Stimulated activated naive CD8-positive, alpha-beta T cell treated with anti-CD3 and anti-CD28 coated beads, Interleukin-15, Interleukin-2, amounts not matched to agents 100 ng/mL and 50 ng/mL, for 24 hours (primary cell): ENCODE results near the gene RBM24.

Experiments
- H3K27ac Mint-ChIP-seq: one replicate; pipeline ENCODE4 v1.8.0; 2021; ENCODE audit warnings: mild to moderate bottlenecking, mixed read lengths
- H3K27me3 Mint-ChIP-seq: one replicate; pipeline ENCODE4 v1.8.0; 2021; ENCODE audit warnings: mixed read lengths
- H3K36me3 Mint-ChIP-seq: one replicate; pipeline ENCODE4 v1.8.0; 2021; ENCODE audit warnings: low read depth, mixed read lengths
- H3K4me1 Mint-ChIP-seq: one replicate; pipeline ENCODE4 v1.8.0; 2021; ENCODE audit warnings: low read depth, mixed read lengths
- H3K4me3 Mint-ChIP-seq: one replicate; pipeline ENCODE4 v1.8.0; 2021; ENCODE audit warnings: mild to moderate bottlenecking, mixed read lengths
- H3K9me3 Mint-ChIP-seq: one replicate; pipeline ENCODE4 v1.8.0; 2021; ENCODE audit warnings: mixed read lengths

Gene RBM24

DNA sequence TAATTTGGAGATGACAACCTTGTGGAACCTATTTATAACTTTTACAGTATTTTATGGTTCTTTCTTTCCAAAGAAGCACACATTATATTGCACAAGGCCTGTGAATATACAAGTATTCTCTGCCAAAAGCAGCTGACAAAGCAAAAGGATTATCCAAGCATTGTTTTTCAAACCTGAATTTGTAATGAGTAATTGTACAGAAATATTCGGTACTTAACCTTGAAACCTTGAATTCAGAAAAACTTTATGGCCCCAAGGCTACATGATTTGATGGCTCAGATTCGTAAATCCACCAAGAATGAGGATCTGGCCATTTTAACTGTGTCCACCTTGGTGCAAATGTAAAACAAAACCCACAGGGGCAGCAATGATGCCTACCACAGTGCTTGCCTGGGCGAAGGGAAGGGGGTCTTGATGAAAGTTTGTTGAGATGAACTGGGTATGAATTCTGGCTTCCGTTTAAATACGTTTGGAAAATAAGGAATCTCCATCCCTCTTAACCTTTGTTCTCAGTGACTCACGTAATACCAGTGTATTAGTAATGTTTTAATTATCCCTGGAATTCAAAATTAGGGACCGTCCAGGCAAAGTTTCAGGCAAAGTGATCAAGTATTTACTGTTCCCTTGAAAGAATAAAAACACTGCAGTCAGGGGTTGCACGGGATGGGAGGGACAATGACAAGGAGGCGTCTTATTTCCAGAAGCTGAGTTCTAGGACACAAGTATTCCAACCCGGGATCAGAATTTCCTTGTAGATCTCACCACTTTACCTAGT lies 2.7 kb upstream of the RBM24 start:
- Mint-ChIP-seq H3K9me3 (no peaks in the 10 kb centered on the region), H3K36me3 (no peaks in the 10 kb centered on the region), H3K4me1 (peaks cover 10% of the 10 kb centered on the region), H3K27me3 (peaks cover 81% of the 10 kb centered on the region), H3K4me3 (no peak overlapping the region), H3K27ac (no peak overlapping the region)

DNA sequence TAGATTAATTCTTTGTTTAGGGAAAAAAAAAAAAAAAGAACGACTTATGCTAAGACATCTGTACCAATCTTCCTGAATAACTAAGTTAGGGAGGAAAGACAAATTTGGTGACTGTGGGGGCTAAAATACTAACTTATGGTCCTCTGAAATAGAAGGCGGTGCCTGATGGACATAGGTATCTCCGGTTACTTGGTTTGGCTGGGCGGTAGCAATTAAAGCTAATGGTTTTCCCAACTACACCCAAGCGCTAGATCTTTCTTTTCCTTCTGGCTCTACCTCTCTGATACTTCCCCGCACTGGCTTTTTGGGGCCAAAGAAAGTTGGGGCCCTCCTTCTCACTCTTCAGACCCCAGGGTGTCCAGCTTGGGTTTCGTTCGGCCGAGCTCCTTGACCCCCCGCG lies 1.0 kb upstream of the RBM24 start:
- Mint-ChIP-seq H3K27me3 (peaks cover 85% of the 10 kb centered on the region), H3K4me1 (peaks cover 10% of the 10 kb centered on the region), H3K36me3 (no peaks in the 10 kb centered on the region), H3K27ac (no peak overlapping the region), H3K4me3 (no peak overlapping the region), H3K9me3 (no peaks in the 10 kb centered on the region)

DNA sequence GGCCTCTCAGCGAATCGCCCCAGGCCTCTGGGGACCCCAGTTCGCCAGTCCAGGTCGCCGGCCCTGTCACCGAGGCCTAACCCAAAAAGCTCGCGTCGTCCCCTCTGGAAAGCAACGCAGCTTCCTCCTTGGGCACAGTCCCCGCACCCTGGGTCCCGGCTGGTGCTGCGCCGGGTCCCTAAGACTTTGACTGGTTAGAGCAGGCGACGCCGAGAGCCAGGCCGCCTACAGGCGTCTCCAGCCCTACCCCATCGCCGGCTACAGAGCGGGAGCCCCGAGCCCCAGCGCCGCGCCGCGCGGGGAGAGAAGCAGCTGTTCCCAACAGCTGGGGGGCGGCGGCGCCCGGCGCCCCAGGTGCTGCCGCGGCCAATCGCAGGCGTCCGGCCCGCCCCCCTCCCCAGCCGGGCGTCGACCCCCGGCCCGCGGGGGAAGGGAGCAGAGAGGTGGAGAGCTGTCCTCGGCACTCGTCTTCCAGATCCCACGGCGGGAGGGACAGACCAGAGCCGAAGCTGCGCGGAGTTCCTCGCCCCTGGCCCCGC lies 540 bp upstream of the RBM24 start:
- Mint-ChIP-seq H3K27me3 (peaks cover 85% of the 10 kb centered on the region), H3K4me3 (no peak overlapping the region), H3K9me3 (no peaks in the 10 kb centered on the region)

DNA sequence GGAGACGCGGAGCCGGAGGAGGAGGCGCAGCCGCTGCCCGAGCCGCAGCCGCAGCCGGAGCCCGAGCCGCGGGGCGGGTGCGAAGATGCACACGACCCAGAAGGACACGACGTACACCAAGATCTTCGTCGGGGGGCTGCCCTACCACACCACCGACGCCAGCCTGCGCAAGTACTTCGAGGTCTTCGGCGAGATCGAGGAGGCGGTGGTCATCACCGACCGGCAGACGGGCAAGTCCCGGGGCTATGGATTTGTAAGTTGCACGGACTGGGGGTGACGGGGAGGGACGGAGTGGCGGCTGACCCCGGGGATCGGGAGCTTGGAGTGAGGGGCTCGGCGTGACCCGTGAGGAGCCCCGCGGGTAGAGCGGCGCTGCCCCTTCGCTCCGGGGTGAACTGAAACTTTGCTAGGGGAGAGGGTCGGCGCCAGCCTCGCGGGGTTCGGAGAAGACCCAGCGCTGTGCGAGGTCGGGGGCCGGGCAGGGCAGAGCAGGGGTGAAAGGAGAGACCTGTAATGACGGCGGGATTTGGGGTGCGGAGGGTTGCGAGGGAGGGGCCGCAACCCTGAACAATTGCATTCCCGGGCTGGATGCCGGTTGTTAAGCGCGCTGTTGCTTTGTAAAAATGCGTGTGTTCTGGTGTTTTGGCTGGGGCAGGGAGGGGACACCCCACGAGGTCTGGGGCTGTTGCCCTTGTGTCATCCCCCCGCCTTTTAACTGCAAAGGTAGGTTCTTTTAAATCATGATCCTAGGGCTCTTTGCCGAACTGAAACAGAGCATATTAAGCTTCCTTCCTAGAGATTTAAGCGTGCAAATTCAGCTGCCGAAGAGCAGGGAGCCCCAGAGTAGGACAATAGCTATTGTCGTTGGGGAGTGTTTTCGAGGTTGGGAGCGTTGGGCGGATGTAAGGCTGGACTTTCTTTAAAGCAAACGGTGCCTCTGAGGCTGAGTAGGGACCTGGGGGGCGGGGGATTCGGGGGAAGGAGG lies 628 bp downstream of the RBM24 start:
- Mint-ChIP-seq H3K4me3 (peak overlapping the region; percentile 74), H3K9me3 (no peaks in the 10 kb centered on the region), H3K36me3 (no peaks in the 10 kb centered on the region), H3K4me1 (peaks cover 10% of the 10 kb centered on the region), H3K27me3 (peaks cover 90% of the 10 kb centered on the region), H3K27ac (no peak overlapping the region)

More for the DNA sequence above, 540 bp upstream of the RBM24 start:
- peaks cover 10% of the 10 kb centered on the region for H3K4me1 Mint-ChIP-seq
- H3K27ac Mint-ChIP-seq = no peak overlapping the region
- no peaks in the 10 kb centered on the region for H3K36me3 Mint-ChIP-seq

DNA sequence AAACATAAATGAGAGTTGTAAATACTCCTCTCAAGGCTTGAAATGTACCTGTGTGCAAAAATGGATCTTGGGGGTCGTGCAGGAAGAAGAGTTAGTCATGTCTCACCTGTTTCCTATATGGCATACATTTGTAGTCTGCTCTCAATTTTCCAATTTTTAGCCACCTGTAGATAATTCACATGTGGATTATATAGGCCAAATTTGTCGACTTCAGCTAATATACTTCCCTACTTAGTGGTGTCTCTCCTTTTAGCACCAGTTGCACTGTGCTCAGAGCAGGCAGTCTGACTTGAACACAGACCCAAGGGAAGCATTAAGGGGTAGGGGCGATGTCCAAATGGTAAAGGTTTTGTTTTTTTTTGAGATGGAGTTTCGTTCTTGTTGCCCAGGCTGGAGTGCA lies 1.9 kb downstream of the RBM24 start:
- peaks cover 79% of the 10 kb centered on the region for H3K27me3 Mint-ChIP-seq
- H3K36me3 Mint-ChIP-seq = no peaks in the 10 kb centered on the region
- no peak overlapping the region for H3K4me3 Mint-ChIP-seq
- H3K9me3 Mint-ChIP-seq = no peaks in the 10 kb centered on the region
- H3K27ac Mint-ChIP-seq = no peak overlapping the region
- peaks cover 10% of the 10 kb centered on the region for H3K4me1 Mint-ChIP-seq

- no peak overlapping the region for H3K4me3 Mint-ChIP-seq
- H3K9me3 Mint-ChIP-seq = no peaks in the 10 kb centered on the region
- no peaks in the 10 kb centered on the region for H3K36me3 Mint-ChIP-seq
- H3K27me3 Mint-ChIP-seq = peaks cover 30% of the 10 kb centered on the region
- H3K4me1 Mint-ChIP-seq = no peaks in the 10 kb centered on the region
- no peak overlapping the region for H3K27ac Mint-ChIP-seq
Measured at GRCh38 chr6:17289630-17290061, 8.5 kb downstream of the RBM24 start.

- H3K27me3 Mint-ChIP-seq = peaks cover 17% of the 10 kb centered on the region
- no peak overlapping the region for H3K27ac Mint-ChIP-seq
- no peaks in the 10 kb centered on the region for H3K4me1 Mint-ChIP-seq
- no peaks in the 10 kb centered on the region for H3K9me3 Mint-ChIP-seq
- no peak overlapping the region for H3K4me3 Mint-ChIP-seq
- H3K36me3 Mint-ChIP-seq = no peaks in the 10 kb centered on the region
Measured at GRCh38 chr6:17291778-17292177, 10.6 kb downstream of the RBM24 start.

DNA sequence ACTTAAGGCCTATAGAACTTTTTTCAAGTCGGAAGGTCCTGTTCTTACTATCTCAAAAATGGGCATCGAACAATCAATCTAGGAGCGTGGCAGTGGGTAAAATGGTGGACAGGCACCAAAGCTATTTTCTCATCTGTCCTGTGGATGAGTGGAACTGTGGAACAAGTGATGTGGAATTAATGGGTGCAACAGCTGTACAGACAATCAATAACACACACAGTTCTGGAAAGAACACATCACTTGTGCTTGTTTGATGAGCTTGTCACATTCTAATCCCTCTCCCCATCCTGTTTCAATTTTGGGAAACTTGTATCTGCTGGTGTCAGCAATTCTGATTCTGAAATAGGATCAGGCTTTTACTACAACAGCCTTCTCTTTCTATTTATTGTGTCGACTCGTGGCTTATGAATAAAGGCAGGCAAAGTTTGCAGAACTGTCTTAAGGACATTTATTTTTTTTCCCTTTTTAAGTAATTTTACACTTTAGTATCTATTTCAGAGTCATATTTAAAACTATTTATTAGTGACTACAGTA lies 11.5 kb downstream of the RBM24 start:
- Mint-ChIP-seq H3K27me3 (peaks cover 21% of the 10 kb centered on the region), H3K4me1 (no peaks in the 10 kb centered on the region), H3K27ac (no peak overlapping the region), H3K4me3 (no peak overlapping the region), H3K36me3 (no peaks in the 10 kb centered on the region), H3K9me3 (no peaks in the 10 kb centered on the region)

GRCh38 chr6:17293395-17293794 lies 12.2 kb downstream of the RBM24 start:
- Mint-ChIP-seq H3K9me3 (no peaks in the 10 kb centered on the region), H3K27ac (no peak overlapping the region), H3K27me3 (peaks cover 25% of the 10 kb centered on the region), H3K4me3 (no peak overlapping the region), H3K36me3 (no peaks in the 10 kb centered on the region), H3K4me1 (no peaks in the 10 kb centered on the region)

DNA sequence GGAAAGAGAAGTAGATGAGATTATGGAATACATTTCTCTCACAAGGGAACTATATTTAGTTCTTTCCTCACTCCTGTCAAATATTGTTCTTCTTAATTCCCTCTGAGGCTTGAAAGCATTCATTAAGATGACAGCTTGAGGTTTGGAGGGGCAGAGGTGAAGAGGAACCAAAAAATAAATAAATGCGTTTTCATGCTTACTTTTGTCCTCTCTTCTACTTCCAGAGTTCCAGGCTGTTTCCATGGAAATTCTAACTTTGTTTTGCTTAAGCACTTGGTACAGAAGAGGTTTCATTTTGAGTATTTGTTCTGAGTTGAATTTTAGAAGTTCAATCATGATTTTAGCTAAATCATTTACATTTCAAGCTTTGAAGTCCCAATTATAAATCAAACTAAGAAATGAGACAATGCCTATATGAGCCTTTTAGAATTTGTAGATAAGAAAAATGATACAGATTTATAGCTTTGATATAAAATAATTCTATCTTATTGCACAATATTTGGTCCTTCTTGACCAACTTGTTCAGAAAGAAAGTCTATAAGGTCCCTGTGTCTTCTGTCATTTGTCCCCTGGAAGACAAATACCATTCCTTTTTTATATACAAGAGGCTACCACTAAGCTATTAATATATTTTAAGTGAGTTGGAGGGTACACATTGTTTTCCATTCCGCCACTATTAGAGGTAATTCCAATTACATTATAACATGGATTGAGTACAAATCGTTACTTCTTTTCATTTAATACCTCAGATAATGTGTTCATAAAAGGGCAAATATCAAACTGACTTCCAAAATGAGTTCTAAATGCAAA lies 16.3 kb downstream of the RBM24 start:
- peaks cover 31% of the 10 kb centered on the region for H3K27me3 Mint-ChIP-seq
- no peaks in the 10 kb centered on the region for H3K36me3 Mint-ChIP-seq
- no peak overlapping the region for H3K4me3 Mint-ChIP-seq
- no peaks in the 10 kb centered on the region for H3K4me1 Mint-ChIP-seq
- peaks cover 4% of the 10 kb centered on the region for H3K9me3 Mint-ChIP-seq
- no peak overlapping the region for H3K27ac Mint-ChIP-seq

DNA sequence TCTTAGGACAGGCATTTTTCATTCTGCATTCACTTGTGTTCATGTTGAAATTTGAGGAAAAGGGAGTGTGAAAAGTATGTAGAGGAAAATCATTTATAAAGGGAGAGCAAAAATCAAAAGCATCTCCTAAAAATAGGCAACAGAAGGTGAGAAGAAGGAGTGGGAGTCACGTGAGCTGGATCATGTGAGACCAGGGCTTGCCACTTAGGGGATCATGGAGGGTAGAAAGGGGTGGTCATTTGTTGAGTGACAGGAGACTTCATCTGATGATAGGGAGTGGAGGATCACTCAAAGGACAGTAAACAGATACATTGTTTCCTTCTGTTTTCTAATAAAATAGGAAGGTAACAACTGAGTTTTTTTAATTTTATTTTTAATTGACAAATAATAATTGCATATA lies 17.1 kb downstream of the RBM24 start:
- Mint-ChIP-seq H3K4me3 (no peak overlapping the region), H3K36me3 (no peaks in the 10 kb centered on the region), H3K27ac (no peak overlapping the region), H3K4me1 (no peaks in the 10 kb centered on the region), H3K27me3 (peaks cover 31% of the 10 kb centered on the region), H3K9me3 (peaks cover 4% of the 10 kb centered on the region)

- Mint-ChIP-seq H3K36me3 (no peaks in the 10 kb centered on the region), H3K9me3 (peaks cover 4% of the 10 kb centered on the region), H3K27me3 (peaks cover 31% of the 10 kb centered on the region), H3K27ac (no peak overlapping the region), H3K4me3 (no peak overlapping the region), H3K4me1 (no peaks in the 10 kb centered on the region)
Measured at GRCh38 chr6:17299222-17299621, 18.1 kb downstream of the RBM24 start.

DNA sequence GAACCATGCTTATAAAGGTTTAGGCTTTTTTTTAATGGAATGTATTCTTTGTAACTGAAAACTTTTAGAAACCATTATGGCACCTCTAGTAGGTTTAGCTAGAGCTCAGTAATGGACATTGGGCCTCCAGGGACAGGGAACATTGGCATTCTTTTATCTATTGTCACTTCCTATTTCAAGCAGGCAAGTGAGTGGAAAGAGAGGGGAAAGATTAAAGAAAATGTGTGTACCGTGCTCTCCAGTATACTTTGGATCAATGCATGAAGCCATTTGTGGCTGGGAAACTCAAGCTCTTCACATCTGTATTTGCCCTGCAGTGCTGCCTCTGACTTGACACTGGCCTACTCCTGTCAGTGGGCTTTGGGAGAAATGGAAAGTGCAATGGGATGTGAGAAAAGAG lies 18.6 kb downstream of the RBM24 start:
- Mint-ChIP-seq H3K36me3 (no peaks in the 10 kb centered on the region), H3K27ac (no peak overlapping the region), H3K4me3 (no peak overlapping the region), H3K27me3 (peaks cover 31% of the 10 kb centered on the region), H3K4me1 (no peaks in the 10 kb centered on the region), H3K9me3 (peaks cover 4% of the 10 kb centered on the region)

DNA sequence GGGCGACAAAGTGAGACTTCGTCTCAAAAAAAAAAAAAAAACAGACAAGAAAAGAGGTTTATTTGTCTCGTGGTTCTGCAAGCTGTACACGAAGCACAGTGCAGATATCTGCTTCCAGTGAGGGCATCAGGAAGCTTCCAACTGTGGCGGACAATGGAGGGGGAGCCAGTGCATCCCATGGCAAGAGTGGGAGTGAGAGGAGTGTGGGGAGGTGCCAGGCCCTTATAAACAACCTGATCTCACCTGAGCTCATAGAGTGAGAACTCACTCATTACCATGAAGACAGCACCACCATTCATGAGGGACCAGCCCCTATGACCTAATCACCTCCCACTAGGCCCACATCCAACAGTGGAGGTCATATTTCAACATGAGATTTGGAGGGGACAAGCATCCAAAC lies 19.5 kb downstream of the RBM24 start:
- no peak overlapping the region for H3K4me3 Mint-ChIP-seq
- no peaks in the 10 kb centered on the region for H3K36me3 Mint-ChIP-seq
- no peak overlapping the region for H3K27ac Mint-ChIP-seq
- no peaks in the 10 kb centered on the region for H3K4me1 Mint-ChIP-seq
- H3K27me3 Mint-ChIP-seq = peaks cover 27% of the 10 kb centered on the region
- peaks cover 4% of the 10 kb centered on the region for H3K9me3 Mint-ChIP-seq
